ENCODE measurements around the gene GDPD5. TPM values are rescaled to one million over a fixed set of nuclear protein-coding genes. Genes with fewer than 3 reads are reported as not detected.
A peak's percentile ranks its signal among the peaks of the same experiment; 100 is the strongest.

GDPD5 gene
- total and polyA plus RNA-seq, 9 of the 15 experiments (the other 6 are each of a cell fraction or from before 2014, with no cell fraction given) = 0.32 to 27.3 (median 8.0) TPM

DNA sequence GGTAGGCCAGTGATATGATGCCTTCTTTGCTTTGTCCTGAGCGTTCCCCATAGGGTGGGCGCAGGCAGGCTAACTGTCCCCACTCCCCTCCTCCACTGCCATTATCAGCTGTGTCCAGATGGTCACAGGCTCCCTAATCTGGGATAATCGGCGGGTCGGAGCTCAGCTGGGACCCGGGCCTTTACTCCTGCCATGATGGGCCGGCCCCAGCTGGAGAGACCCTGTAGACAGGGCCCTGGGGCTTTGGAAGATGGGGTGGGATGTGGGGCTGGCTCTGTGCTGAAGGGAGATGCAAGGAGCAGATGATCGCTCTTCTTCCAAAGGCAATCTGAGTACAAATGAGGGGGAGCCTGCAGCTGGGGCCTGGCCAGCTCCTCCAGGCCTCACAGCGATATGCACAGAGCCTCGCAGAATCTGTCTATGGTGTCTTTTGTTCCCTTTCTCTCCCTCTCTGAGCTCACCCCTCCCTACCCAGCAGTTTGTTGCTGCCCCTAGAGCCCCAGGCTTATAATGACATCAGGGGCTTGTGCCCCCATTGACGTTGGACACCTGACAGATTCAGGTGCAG, 104.6 kb downstream of the GDPD5 start (continued):
- TF ChIP-seq, protein P1, sequence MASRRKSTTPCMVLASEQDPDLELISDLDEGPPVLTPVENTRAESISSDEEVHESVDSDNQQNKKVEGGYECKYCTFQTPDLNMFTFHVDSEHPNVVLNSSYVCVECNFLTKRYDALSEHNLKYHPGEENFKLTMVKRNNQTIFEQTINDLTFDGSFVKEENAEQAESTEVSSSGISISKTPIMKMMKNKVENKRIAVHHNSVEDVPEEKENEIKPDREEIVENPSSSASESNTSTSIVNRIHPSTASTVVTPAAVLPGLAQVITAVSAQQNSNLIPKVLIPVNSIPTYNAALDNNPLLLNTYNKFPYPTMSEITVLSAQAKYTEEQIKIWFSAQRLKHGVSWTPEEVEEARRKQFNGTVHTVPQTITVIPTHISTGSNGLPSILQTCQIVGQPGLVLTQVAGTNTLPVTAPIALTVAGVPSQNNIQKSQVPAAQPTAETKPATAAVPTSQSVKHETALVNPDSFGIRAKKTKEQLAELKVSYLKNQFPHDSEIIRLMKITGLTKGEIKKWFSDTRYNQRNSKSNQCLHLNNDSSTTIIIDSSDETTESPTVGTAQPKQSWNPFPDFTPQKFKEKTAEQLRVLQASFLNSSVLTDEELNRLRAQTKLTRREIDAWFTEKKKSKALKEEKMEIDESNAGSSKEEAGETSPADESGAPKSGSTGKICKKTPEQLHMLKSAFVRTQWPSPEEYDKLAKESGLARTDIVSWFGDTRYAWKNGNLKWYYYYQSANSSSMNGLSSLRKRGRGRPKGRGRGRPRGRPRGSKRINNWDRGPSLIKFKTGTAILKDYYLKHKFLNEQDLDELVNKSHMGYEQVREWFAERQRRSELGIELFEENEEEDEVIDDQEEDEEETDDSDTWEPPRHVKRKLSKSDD (conservative IDR thresholded peaks at IDR 0.05; ENCODE audit: low read length) = no peak
- TF ChIP-seq PCBP1 (IDR thresholded peaks at IDR 0.05; ENCODE audit: low read depth, low read length, poor library complexity, severe bottlenecking) (no peak), BCOR (IDR thresholded peaks at IDR 0.05) (no peak), SIRT6 (IDR thresholded peaks at IDR 0.05; ENCODE audit: low read depth, low read length) (no peak), ARHGAP35 (IDR thresholded peaks at IDR 0.05; ENCODE audit: partially characterized antibody) (no peak), PPARD (CRISPR knock-in tag; IDR thresholded peaks at IDR 0.05) (no peak), MYNN (IDR thresholded peaks at IDR 0.05) (peak; percentile 41; the same call in 1 of the 2 replicates), MYNN (CRISPR knock-in tag; IDR thresholded peaks at IDR 0.05) (no peak), ZEB2 (IDR thresholded peaks at IDR 0.05) (no peak), MECOM (CRISPR knock-in tag; IDR thresholded peaks at IDR 0.05) (no peak)
- TF ChIP-seq, protein P2, sequence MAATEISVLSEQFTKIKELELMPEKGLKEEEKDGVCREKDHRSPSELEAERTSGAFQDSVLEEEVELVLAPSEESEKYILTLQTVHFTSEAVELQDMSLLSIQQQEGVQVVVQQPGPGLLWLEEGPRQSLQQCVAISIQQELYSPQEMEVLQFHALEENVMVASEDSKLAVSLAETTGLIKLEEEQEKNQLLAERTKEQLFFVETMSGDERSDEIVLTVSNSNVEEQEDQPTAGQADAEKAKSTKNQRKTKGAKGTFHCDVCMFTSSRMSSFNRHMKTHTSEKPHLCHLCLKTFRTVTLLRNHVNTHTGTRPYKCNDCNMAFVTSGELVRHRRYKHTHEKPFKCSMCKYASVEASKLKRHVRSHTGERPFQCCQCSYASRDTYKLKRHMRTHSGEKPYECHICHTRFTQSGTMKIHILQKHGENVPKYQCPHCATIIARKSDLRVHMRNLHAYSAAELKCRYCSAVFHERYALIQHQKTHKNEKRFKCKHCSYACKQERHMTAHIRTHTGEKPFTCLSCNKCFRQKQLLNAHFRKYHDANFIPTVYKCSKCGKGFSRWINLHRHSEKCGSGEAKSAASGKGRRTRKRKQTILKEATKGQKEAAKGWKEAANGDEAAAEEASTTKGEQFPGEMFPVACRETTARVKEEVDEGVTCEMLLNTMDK (IDR thresholded peaks at IDR 0.05; ENCODE audit: borderline replicate concordance, insufficient read depth, low read depth, low read length, poor library complexity, severe bottlenecking) = no peak
- TF ChIP-seq, protein P3, sequence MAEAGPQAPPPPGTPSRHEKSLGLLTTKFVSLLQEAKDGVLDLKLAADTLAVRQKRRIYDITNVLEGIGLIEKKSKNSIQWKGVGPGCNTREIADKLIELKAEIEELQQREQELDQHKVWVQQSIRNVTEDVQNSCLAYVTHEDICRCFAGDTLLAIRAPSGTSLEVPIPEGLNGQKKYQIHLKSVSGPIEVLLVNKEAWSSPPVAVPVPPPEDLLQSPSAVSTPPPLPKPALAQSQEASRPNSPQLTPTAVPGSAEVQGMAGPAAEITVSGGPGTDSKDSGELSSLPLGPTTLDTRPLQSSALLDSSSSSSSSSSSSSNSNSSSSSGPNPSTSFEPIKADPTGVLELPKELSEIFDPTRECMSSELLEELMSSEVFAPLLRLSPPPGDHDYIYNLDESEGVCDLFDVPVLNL (CRISPR knock-in tag; IDR thresholded peaks at IDR 0.05; ENCODE audit: low read depth) = no peak
- TF ChIP-seq, protein P4, sequence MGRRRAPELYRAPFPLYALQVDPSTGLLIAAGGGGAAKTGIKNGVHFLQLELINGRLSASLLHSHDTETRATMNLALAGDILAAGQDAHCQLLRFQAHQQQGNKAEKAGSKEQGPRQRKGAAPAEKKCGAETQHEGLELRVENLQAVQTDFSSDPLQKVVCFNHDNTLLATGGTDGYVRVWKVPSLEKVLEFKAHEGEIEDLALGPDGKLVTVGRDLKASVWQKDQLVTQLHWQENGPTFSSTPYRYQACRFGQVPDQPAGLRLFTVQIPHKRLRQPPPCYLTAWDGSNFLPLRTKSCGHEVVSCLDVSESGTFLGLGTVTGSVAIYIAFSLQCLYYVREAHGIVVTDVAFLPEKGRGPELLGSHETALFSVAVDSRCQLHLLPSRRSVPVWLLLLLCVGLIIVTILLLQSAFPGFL (CRISPR knock-in tag; IDR thresholded peaks at IDR 0.05) = no peak
- TF ChIP-seq, protein P5, sequence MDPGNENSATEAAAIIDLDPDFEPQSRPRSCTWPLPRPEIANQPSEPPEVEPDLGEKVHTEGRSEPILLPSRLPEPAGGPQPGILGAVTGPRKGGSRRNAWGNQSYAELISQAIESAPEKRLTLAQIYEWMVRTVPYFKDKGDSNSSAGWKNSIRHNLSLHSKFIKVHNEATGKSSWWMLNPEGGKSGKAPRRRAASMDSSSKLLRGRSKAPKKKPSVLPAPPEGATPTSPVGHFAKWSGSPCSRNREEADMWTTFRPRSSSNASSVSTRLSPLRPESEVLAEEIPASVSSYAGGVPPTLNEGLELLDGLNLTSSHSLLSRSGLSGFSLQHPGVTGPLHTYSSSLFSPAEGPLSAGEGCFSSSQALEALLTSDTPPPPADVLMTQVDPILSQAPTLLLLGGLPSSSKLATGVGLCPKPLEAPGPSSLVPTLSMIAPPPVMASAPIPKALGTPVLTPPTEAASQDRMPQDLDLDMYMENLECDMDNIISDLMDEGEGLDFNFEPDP (CRISPR knock-in tag; IDR thresholded peaks at IDR 0.05) = no peak
- TF ChIP-seq, protein P6, sequence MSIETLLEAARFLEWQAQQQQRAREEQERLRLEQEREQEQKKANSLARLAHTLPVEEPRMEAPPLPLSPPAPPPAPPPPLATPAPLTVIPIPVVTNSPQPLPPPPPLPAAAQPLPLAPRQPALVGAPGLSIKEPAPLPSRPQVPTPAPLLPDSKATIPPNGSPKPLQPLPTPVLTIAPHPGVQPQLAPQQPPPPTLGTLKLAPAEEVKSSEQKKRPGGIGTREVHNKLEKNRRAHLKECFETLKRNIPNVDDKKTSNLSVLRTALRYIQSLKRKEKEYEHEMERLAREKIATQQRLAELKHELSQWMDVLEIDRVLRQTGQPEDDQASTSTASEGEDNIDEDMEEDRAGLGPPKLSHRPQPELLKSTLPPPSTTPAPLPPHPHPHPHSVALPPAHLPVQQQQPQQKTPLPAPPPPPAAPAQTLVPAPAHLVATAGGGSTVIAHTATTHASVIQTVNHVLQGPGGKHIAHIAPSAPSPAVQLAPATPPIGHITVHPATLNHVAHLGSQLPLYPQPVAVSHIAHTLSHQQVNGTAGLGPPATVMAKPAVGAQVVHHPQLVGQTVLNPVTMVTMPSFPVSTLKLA (conservative IDR thresholded peaks at IDR 0.05) = no peak; a peak in 1 of 4 replicates
- TF ChIP-seq, protein P7, sequence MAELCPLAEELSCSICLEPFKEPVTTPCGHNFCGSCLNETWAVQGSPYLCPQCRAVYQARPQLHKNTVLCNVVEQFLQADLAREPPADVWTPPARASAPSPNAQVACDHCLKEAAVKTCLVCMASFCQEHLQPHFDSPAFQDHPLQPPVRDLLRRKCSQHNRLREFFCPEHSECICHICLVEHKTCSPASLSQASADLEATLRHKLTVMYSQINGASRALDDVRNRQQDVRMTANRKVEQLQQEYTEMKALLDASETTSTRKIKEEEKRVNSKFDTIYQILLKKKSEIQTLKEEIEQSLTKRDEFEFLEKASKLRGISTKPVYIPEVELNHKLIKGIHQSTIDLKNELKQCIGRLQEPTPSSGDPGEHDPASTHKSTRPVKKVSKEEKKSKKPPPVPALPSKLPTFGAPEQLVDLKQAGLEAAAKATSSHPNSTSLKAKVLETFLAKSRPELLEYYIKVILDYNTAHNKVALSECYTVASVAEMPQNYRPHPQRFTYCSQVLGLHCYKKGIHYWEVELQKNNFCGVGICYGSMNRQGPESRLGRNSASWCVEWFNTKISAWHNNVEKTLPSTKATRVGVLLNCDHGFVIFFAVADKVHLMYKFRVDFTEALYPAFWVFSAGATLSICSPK (IDR thresholded peaks at IDR 0.05; ENCODE audit: borderline replicate concordance) = no peak
